ENCODE data around the gene HOXA2.

The HOXA2 gene

GRCh38 chr7:27124902-27125689 lies 22.6 kb upstream of the HOXA2 start:
- no peak for DNase-seq

- no peak for DNase-seq
Observed at GRCh38 chr7:27124096-27124901, 21.8 kb upstream of the HOXA2 start.

- DNase-seq = no peak
Observed at GRCh38 chr7:27123477-27124053, 21.1 kb upstream of the HOXA2 start.

- no peak for DNase-seq
Observed at GRCh38 chr7:27123007-27123476, 20.6 kb upstream of the HOXA2 start.

- DNase-seq = no peak
Observed at GRCh38 chr7:27122077-27122910, 19.8 kb upstream of the HOXA2 start.

- DNase-seq = no peak
Observed at GRCh38 chr7:27121684-27122076, 19.2 kb upstream of the HOXA2 start.

GRCh38 chr7:27119412-27119911 lies 17.0 kb upstream of the HOXA2 start:
- no peak for DNase-seq

- no peak for DNase-seq
Observed at GRCh38 chr7:27118580-27118979, 16.1 kb upstream of the HOXA2 start.

- no peak for DNase-seq
Observed at GRCh38 chr7:27117887-27118491, 15.5 kb upstream of the HOXA2 start.

- DNase-seq = no peak
Observed at GRCh38 chr7:27116962-27117886, 14.7 kb upstream of the HOXA2 start.

GRCh38 chr7:27116031-27116961 lies 13.8 kb upstream of the HOXA2 start:
- peak; percentile 61 for DNase-seq

GRCh38 chr7:27115221-27116026 lies 12.9 kb upstream of the HOXA2 start:
- DNase-seq = no peak

- DNase-seq = no peak
Observed at GRCh38 chr7:27114881-27115220, 12.4 kb upstream of the HOXA2 start.

GRCh38 chr7:27113991-27114769 lies 11.7 kb upstream of the HOXA2 start:
- DNase-seq = no peak

- DNase-seq = no peak
Observed at GRCh38 chr7:27112955-27113949, 10.8 kb upstream of the HOXA2 start.

GRCh38 chr7:27112361-27112760 lies 9.9 kb upstream of the HOXA2 start:
- no peak for DNase-seq

GRCh38 chr7:27111751-27112277 lies 9.3 kb upstream of the HOXA2 start:
- DNase-seq = no peak

Measured in NCI-H1417 treated with DMSO at 0.1 percent for 48 hours (cell line).